Keratinocyte (primary cell): ENCODE measurements around the gene NCKAP5. TPM values are rescaled to one million over a fixed set of nuclear protein-coding genes. Genes with fewer than 3 reads are reported as not detected.

Source experiments
- DNase-seq: peaks from one replicate; pipeline ENCODE4 v3.0.0-alpha.2; 2011; ENCODE audit warnings: low read depth, missing footprints, low spot score
- FAIRE-seq: peaks from 2 replicates; lab custom pipeline; 2011; peaks lifted over from hg19 to GRCh38; lab: Jason Lieb, UNC
- H2AFZ ChIP-seq: 2 replicates; pipeline ENCODE4 v1.6.0; 2012; ENCODE audit warnings: low read length, control low read depth, inconsistent platforms; ENCODE audit not compliant: control insufficient read depth
- H3K27ac ChIP-seq: 2 replicates; pipeline ENCODE4 v1.5.1; 2011; ENCODE audit warnings: low read length; ENCODE audit not compliant: control insufficient read depth, insufficient read depth
- H3K27me3 ChIP-seq: 3 replicates; pipeline ENCODE4 v1.6.0; 2011; ENCODE audit warnings: low read length; ENCODE audit not compliant: control insufficient read depth, insufficient read depth; ENCODE audit errors: extremely low read depth
- H3K36me3 ChIP-seq, 2 experiments: 2 replicates in 1 of 2; 3 replicates in 1 of 2; pipeline ENCODE4 v1.5.1; 2011; ENCODE audit warnings: low read length in 2 of 2, mild to moderate bottlenecking in 1 of 2; ENCODE audit not compliant: control insufficient read depth in 2 of 2, insufficient read depth in 2 of 2; ENCODE audit errors: extremely low read depth in 1 of 2
- H3K4me1 ChIP-seq: 3 replicates; pipeline ENCODE4 v1.5.1; 2011; ENCODE audit warnings: low read length; ENCODE audit not compliant: control insufficient read depth, insufficient read depth; ENCODE audit errors: extremely low read depth
- H3K4me2 ChIP-seq: 3 replicates; pipeline ENCODE4 v1.6.0; 2011; ENCODE audit warnings: low read depth, low read length; ENCODE audit not compliant: control insufficient read depth, insufficient read depth; ENCODE audit errors: extremely low read depth
- H3K4me3 ChIP-seq, 3 experiments: fragments of 200-600 bp in 1 of 3; sonication (generic) in 1 of 3; 2 replicates in 2 of 3; 3 replicates in 1 of 3; pipeline ENCODE4 v1.5.1; 2011 to 2016; ENCODE audit warnings: low read length in 3 of 3, mild to moderate bottlenecking in 3 of 3, control low read depth in 2 of 3, inconsistent platforms in 1 of 3, low read depth in 1 of 3, mixed read lengths in 1 of 3, mixed run types in 1 of 3, moderate library complexity in 1 of 3; ENCODE audit not compliant: control insufficient read depth in 2 of 3, insufficient read depth in 2 of 3; ENCODE audit errors: extremely low read depth in 1 of 3
- H3K79me2 ChIP-seq: 2 replicates; pipeline ENCODE4 v1.6.0; 2012; ENCODE audit warnings: low read length; ENCODE audit not compliant: control insufficient read depth, insufficient read depth
- H3K9ac ChIP-seq: 3 replicates; pipeline ENCODE4 v1.6.0; 2011; ENCODE audit warnings: low read length; ENCODE audit not compliant: control insufficient read depth, insufficient read depth; ENCODE audit errors: extremely low read depth
- H3K9me1 ChIP-seq: 3 replicates; pipeline ENCODE4 v1.6.0; 2011; ENCODE audit warnings: low read length; ENCODE audit not compliant: control insufficient read depth, insufficient read depth; ENCODE audit errors: extremely low read depth
- H3K9me3 ChIP-seq: 2 replicates; pipeline ENCODE4 v1.5.1; 2012; ENCODE audit warnings: low read depth, low read length; ENCODE audit not compliant: control insufficient read depth
- H4K20me1 ChIP-seq: 3 replicates; pipeline ENCODE4 v1.6.0; 2011; ENCODE audit warnings: low read length; ENCODE audit not compliant: control insufficient read depth, insufficient read depth; ENCODE audit errors: extremely low read depth
- CTCF ChIP-seq, 3 experiments: IDR thresholded peaks in 1 of 3; conservative IDR thresholded peaks in 1 of 3; optimal IDR thresholded peaks in 1 of 3; 2 replicates in 2 of 3; 3 replicates in 1 of 3; pipeline versions ENCODE3 to v1.5.1; 2011; ENCODE audit warnings: low read length in 3 of 3, mild to moderate bottlenecking in 3 of 3, moderate library complexity in 2 of 3, control low read depth in 1 of 3, inconsistent platforms in 1 of 3; ENCODE audit not compliant: insufficient read depth in 2 of 3; ENCODE audit errors: extremely low read depth in 1 of 3
- EZH2 ChIP-seq: IDR thresholded peaks from one replicate; pipeline ENCODE4 v1.6.1; 2012; ENCODE audit warnings: inconsistent platforms, mild to moderate bottlenecking, low read length, moderate library complexity
- dilution Hi-C: fragments of 300-500 bp; cut with MboI; formaldehyde crosslinking; loops from one replicate; pipeline ENCODE4 v1.7.0; 2020; ENCODE audit warnings: low sequenced_read_pairs; ENCODE audit not compliant: extremely low pct_ligation_motif_present
- polyA plus RNA-seq, 5 experiments: library from polyadenylated mRNA; depleted of rRNA in 3 of 5; stranded (reverse) in 3 of 5; stranded (forward) in 1 of 5; unstranded in 1 of 5; fragments of >200 nt; gene quantifications; 1 replicate in 1 of 5; 2 replicates in 3 of 5; 3 replicates in 1 of 5; pipeline versions ENCODE4 v1.2.1 to v1.2.3, GENCODE V29; 2011 to 2012; ENCODE audit warnings: missing spikeins in 2 of 5, low read depth in 1 of 5, low replicate concordance in 1 of 5

Gene NCKAP5
- polyA plus RNA-seq, 1 donor (not counting 4 experiments of a cell fraction or from before 2014, with no cell fraction given): 3.6 TPM

- Histone ChIP-seq H3K4me2 (no peak overlapping the region), H3K79me2 (no peaks in the 10 kb centered on the region), H4K20me1 (no peaks in the 10 kb centered on the region), H3K9me1 (no peaks in the 10 kb centered on the region), H3K36me3 (no peaks in the 10 kb centered on the region), H3K4me3 (no peak overlapping the region), H3K9me3 (no peaks in the 10 kb centered on the region), H3K4me1 (peaks cover 14% of the 10 kb centered on the region), H3K27ac (no peak overlapping the region), H3K9ac (no peak overlapping the region), H2AFZ (no peak overlapping the region), H3K27me3 (no peaks in the 10 kb centered on the region)
- DNase-seq (no peak), FAIRE-seq (no peak)
- TF ChIP-seq EZH2: no peak
- no peak for TF ChIP-seq CTCF (optimal IDR thresholded peaks at IDR 0.05 in 1 of 3, IDR thresholded peaks at IDR 0.05 in 1 of 3, conservative IDR thresholded peaks at IDR 0.05 in 1 of 3; ENCODE audit: extremely low read depth in 1 of 3, insufficient read depth in 2 of 3, low read length in 3 of 3)
- dilution Hi-C loops: no loop called here
Observed at GRCh38 chr2:133417415-133417814, 150.8 kb downstream of the NCKAP5 start.

DNA sequence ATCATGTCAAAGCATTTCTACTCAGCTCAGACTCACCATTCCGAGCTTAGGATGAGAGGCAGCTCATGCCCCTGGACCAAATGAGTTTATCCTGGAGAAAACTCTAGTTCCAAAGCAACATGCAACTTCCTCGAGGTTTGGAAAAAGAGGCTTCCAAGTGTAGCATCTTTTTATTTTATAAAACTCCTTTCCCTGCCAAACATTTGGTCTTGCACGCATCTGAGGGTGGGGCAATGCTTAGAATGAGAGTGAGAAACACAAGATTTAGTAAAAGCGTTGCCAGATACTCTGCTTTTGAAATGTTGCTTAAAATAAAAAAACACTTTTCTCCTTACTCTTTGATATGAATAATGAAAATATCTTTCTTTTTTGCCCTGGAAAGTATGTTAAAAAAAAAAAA, 151.5 kb downstream of the NCKAP5 start:
- H2AFZ ChIP-seq: no peak overlapping the region
- FAIRE-seq: no peak
- dilution Hi-C loops: no loop called here

More for the DNA sequence above, 151.5 kb downstream of the NCKAP5 start:
- Histone ChIP-seq H3K27me3 (no peaks in the 10 kb centered on the region), H3K36me3 (no peaks in the 10 kb centered on the region), H3K9me1 (no peaks in the 10 kb centered on the region), H4K20me1 (no peaks in the 10 kb centered on the region), H3K9ac (no peak overlapping the region), H3K79me2 (no peaks in the 10 kb centered on the region), H3K4me1 (peaks cover 13% of the 10 kb centered on the region), H3K4me3 (no peak overlapping the region), H3K4me2 (no peak overlapping the region), H3K9me3 (no peaks in the 10 kb centered on the region), H3K27ac (no peak overlapping the region)
- TF ChIP-seq CTCF (optimal IDR thresholded peaks at IDR 0.05 in 1 of 3, IDR thresholded peaks at IDR 0.05 in 1 of 3, conservative IDR thresholded peaks at IDR 0.05 in 1 of 3; ENCODE audit: extremely low read depth in 1 of 3, insufficient read depth in 2 of 3, low read length in 3 of 3) (no peak), EZH2 (no peak)
- no peak for DNase-seq
